NCI-H2171 treated with DMSO at 0.1 percent for 48 hours (cell line): Measurements from ENCODE around the gene DDR1.

ENCODE experiments used
- DNase-seq: peaks from one replicate; lab custom pipeline; 2025; lab: John Stamatoyannopoulos, UW

The DDR1 gene

GRCh38 chr6:30881392-30882203, 2.7 kb upstream of the DDR1 start:
- DNase-seq, result peak; percentile 48

- peak; percentile 78 for DNase-seq
Observed at GRCh38 chr6:30882204-30882758, 2.0 kb upstream of the DDR1 start.

GRCh38 chr6:30882759-30883684, 1.3 kb upstream of the DDR1 start:
- DNase-seq, result peak; percentile 94

GRCh38 chr6:30884521-30885480, 482 bp downstream of the DDR1 start:
- peak; percentile 41 for DNase-seq

- peak; percentile 31 for DNase-seq
Observed at GRCh38 chr6:30885481-30885998, 1.2 kb downstream of the DDR1 start.

GRCh38 chr6:30885999-30886896, 1.9 kb downstream of the DDR1 start:
- peak; percentile 89 for DNase-seq

- no peak for DNase-seq
Observed at GRCh38 chr6:30886897-30887255, 2.6 kb downstream of the DDR1 start.

- DNase-seq, result no peak
Observed at GRCh38 chr6:30887901-30888815, 3.8 kb downstream of the DDR1 start.

- no peak for DNase-seq
Observed at GRCh38 chr6:30888816-30889495, 4.6 kb downstream of the DDR1 start.

- DNase-seq, result no peak
Observed at GRCh38 chr6:30889496-30889885, 5.2 kb downstream of the DDR1 start.

GRCh38 chr6:30889921-30890645, 5.8 kb downstream of the DDR1 start:
- DNase-seq, result no peak

- DNase-seq, result no peak
Observed at GRCh38 chr6:30890646-30891449, 6.5 kb downstream of the DDR1 start.

GRCh38 chr6:30891450-30891723, 7.1 kb downstream of the DDR1 start:
- DNase-seq, result no peak

- no peak for DNase-seq
Observed at GRCh38 chr6:30891816-30892538, 7.7 kb downstream of the DDR1 start.

GRCh38 chr6:30893001-30893591, 8.8 kb downstream of the DDR1 start:
- DNase-seq, result no peak

GRCh38 chr6:30893666-30894065, 9.3 kb downstream of the DDR1 start:
- DNase-seq, result no peak
